NAMALWA (cell line): ENCODE results near the gene KDR.

Experiments
- DNase-seq: peaks from one replicate; pipeline ENCODE4 v3.0.0-alpha.2; 2015; ENCODE audit warnings: low spot score

KDR gene

DNA sequence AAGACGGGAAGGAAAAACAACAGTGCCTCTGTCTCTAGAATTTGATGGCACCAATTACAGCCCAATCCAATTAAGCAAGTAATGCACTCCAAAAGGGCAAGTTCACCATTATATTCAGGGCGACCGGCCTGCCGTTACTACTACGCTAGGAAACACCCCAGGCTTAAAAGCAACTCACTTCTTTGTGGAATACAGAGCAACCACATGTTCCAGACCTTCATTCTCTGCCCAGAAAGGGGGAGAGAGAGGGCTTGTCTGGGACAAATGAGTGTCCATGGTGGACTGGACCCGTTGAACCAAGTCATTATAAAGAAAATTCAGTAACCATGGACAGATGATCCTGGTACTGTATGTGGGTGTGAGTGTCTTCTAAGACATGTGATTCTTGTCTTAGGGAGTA lies 1.6 kb downstream of the KDR start:
- DNase-seq: no peak

DNA sequence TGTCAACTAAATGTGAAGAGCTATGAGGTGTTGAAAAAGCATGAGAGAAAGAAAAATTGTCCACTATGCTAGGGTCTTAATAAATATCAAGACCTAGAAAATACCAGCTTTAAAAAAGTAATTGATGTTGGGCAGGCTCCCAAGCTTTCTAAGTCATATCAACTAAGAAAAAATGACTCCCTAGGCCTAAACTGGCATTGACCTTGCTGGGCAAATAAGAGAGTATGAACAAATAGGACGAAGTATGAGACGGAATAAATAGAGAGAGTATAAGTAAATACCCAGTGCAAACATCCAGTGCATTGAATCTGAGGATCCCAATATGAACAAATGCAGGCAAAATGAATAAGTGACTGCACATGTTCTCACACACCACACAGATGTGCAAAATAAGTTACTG lies 3.2 kb downstream of the KDR start:
- DNase-seq: no peak

DNA sequence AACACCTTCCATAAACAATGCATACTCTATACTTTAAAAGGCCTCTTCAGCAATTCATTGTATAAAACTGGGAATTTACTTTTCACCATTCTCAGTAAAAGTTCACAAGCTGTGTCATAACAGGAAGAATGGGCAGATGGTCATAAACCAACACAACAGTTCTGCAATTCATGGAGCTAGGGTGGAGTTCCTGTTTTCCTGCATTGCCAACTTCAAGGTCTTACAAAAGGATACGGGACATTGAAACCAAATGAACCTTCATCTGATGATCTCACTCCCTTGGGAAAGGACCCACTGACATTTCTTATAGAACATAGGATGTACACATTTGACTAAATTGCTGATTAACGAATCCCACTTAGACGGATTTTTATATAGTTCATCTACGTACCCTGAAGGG lies 4.1 kb downstream of the KDR start:
- no peak for DNase-seq

DNA sequence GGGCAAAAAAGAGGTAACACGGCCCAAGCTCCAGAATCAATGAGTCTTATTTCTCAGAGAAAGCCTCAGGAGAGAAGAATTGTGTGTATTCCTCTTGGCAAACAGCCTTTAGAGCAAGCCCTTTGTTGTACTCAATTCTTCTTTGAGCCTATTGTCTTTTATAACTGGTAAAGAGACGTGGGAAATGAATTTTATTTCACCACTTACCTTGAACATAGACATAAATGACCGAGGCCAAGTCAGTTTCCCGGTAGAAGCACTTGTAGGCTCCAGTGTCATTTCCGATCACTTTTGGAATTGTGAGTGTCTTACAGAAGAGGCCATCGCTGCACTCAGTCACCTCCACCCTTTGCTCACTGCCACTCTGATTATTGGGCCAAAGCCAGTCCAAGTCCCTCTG lies 7.0 kb downstream of the KDR start:
- DNase-seq: no peak

DNA sequence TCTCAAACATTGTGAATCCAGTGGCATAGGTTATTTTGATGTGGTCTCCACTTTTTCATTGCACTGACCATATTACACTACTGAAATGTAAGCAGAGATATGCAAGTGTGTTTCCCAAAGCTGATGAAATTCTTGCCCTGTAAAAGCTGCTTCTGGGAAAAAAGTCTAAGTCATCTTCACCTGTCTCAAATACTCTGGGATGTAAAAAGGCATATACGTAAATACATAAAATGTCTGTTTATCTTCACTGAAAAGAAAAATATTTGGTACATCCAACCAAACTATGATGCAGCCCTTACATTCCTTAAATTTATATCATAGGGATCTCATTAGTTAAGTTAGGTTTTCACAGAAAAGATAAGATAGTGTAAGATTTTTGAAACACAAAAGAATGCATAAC lies 7.9 kb downstream of the KDR start:
- no peak for DNase-seq

DNA sequence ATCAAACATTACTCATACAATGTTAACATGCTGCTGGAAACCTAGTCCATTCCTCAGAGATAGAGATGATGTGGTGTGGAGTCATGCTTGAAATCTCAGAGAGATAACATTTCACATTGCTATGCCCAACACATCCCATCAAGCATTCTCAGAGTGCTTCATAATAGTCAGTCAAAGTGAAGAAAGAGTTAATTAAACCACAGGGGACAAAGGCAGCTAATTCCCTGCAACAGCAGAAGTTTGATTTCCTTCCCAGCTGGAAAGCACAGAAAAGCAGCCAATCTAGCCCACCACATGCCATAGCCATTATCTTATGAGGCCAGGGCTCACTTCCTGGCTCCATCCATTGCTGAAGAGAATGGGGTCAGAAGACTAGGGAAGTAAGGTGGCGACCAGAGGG lies 8.9 kb downstream of the KDR start:
- no peak for DNase-seq

DNA sequence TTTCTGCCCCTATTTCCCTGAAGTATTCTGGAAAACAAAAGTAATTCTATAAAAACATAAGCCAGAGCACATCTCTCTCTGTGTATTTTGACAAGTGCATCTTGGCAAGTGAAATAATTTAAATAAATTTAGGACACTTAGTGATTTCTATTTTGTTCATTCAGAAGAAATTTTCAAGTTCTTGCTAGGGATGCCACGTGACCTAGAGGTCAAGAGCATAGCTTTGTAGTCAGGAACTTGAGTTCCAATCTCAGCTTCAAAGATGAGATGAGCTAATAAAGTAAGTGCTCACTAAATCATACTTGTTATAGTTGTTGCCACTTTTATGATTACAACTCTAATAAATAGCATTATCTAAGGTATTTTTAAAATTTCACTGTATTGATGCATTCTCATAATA lies 13.8 kb downstream of the KDR start:
- DNase-seq: no peak

DNA sequence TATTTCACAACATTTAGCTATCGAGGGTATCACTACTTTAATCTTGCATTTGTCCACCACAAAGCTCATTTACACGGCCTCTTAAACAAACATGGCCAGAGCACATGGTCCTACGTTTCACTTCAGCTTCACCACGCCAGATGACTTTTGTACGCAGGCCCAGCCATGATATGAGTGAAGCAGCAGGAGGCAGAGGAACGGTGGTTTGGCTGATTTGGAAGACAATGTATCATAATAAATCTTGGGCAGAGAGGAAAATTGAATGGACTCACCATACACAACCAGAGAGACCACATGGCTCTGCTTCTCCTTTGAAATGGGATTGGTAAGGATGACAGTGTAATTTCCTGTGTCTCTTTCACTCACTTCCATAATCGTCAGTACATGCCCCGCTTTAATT lies 15.3 kb downstream of the KDR start:
- DNase-seq: no peak

DNA sequence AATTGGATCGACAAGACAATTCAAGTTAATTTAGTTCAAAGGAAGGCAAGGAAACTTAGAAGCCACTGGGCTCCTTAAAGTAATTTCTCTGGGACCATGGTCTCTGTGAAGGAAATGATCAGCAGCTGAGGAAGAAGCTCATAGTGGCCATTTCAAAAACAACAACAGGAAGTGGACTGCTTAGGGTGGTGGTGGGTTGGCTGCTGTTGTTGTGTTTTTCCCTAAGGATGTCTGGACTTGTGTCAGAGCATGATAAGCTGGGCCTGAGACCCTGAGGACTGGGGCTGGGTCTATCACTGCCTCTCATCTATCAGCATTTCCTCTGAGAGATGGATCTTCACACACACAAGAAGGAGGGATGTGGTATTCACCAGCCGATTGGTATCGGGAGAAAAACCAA lies 18.3 kb downstream of the KDR start:
- no peak for DNase-seq

DNA sequence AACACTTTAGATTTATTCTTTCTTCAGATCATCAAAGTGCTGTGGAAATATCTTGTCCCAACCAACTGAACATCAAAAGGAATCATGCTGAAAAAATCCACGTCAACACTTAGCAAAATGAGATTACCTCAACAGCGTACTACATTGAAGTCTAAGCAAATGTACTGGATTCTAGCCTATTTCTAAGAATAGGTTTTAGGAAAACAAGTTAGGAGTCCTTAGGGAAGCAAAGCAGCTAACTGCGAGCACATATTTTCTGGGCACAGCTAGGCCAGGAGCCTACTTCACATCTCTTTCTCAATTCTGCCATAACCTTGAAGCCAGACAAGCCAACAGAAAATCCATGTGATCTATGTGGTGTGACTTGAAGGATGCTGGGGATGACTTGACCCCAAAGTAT lies 22.2 kb downstream of the KDR start:
- DNase-seq: no peak

DNA sequence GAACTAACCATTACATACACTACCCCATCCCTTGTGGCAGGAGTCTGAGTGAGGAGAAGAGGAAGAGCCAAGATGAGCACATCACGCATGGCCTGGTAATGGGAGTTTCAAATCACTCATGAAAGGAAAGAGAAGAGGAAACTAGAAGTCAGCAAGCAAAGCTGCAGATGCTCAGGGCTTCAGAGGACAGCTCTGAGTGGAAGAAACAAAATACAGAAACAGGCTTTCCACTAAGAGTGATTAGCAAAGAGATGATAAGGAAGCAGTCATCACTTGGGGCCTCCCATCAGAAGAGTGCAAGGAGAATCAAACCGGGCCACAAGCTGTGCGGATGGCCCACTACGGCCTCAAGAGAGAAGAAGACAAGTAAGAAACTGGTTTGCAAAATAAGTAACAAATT lies 25.6 kb downstream of the KDR start:
- DNase-seq: no peak

DNA sequence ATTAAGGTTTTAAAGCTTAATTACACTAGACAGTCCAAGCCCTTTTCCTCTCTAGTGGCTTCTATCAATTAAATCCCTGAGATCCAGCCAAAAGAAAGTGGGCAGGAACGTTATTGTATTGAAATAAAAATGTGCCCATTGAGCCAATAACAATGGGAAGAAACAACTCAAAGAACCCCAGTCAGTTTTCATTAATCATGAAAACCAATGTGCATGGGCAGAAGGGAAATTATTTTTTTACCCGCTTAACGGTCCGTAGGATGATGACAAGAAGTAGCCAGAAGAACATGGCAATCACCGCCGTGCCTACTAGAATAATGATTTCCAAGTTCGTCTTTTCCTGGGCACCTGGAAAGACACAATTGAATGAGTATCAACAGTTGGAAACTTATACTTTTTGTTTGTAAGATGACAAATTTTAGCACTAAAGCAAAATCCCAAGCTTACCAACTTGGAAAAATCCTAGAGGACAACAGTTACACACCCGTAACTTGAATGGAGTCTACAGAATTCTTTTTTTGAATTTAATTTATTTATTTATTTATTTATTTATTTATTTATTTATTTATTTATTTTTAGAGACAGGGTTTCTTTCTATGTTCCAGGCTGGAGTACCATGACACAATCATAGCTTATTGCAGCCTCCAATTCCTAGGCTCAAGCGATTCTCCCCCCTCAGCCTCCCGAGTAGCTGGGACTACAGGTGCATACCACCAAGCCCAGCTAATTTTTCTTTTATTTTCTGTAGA lies 26.8 kb downstream of the KDR start:
- DNase-seq: no peak

DNA sequence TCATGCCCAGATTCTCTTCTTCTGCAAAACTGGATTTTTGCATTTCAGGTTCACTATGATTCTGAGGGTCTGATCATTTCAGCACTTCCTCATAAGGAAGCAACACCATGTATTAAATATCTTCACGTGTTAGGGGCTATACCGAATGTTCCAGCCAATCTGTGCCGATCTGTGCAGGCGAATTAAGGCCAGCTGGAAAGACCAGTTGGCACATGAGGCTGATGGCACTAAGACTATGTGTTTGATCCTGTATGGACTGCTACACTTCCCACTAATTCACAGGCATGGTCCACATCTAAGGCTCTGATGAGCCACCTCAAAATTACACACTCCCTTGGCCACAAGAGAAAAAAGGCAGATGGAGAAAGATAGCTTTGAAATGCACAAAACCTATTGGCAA lies 28.8 kb downstream of the KDR start:
- DNase-seq: no peak

DNA sequence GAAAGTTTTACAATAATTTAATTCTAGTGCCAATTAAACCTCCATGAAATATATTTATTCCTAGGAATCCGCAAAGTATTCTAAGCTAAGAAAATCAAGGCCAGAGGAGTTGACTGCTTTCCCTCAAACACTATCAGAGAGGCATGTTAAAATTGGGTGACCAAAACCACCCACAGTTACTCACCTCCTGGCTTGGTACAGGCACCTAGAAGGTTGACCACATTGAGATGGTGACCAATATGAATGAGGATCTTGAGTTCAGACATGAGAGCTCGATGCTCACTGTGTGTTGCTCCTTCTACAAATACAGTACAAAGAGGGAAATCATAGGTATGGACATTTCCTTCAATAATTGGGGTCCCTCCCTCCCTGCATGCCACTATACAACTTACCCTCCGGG lies 29.4 kb downstream of the KDR start:
- no peak for DNase-seq

DNA sequence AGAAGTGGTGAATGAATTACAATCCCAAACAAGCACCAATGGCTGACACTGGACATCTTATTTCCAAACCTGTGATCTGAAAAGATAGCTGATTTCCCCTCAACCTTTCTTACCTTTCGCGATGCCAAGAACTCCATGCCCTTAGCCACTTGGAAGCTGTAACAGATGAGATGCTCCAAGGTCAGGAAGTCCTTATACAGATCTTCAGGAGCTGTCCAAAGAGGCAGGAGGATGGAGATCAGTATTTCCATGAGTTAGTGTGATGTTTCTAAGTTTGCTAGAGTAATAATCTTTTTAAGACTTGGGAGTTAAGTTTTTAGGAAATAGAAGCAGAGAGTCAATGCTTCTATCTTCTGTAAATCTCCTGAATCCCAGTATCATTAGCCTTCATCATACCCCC lies 32.9 kb downstream of the KDR start:
- DNase-seq: no peak

DNA sequence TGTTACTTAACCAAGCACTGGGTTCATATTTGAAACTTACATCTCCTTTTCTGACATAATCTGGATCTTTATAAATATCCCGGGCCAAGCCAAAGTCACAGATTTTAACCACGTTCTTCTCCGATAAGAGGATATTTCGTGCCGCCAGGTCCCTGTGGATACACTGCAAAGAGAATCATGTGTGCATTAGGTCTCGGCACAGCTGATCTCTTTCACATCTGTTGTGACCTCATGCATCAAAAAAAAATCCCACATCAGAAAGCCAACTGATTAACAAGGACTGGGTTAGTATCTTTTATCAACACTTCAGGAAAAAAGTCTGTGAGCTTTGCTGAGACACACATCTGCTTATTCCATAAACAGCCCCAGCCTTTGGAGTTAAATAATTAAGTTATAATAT lies 35.5 kb downstream of the KDR start:
- DNase-seq: no peak

DNA sequence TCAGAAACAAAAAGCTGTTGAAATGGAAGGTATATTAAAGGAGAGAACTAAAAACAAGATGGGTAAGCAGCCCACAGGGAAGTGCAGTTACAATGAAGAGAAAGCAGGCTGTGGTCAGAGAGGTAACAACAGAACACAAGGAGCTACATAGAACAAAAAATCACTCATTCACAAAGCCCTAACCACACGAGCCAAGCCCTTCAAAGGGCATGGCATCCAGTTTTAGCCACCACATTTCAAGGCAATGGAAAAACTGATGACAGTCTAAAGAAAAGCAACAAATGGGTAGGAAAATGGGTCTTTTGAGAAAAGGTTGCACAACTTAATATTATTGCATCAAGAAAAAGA lies 37.5 kb downstream of the KDR start:
- no peak for DNase-seq

DNA sequence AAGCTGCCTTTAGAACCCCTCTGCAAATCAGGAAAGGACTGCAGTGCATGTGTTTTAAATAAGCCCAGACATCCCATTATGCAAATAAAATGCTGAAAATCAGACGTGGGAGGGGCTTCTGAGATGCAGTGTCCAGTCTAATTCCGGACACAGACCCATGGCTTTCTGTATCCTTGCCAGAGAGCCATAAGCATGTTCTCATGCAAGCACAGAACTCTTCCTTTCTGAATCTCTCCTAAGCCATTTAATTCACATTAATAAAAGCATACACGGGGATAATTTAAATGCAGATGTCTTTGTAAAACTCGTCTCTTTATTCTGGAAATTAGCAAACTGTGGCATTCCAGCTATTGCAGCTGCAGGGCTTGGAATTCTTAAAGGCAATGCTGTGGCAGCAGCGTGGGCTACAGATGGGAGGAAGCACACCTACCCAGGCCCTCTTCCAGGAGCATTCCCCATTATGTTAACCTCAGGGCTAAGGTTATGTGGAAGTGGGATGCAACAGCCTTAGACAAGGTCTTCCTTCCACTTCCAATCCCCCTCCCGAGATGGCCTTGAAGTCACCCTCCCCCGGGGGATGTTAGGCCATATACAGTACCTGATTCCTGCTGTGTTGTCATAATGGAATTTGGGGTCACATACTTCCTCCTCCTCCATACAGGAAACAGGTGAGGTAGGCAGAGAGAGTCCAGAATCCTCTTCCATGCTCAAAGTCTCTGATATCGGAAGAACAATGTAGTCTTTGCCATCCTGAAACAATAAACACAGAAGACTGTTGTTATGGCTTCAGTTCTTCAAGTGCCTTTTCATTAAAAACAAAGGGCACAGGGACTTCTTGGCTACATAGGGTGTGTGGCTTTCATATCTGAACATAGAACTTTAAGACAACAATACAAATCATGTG lies 38.1 kb downstream of the KDR start:
- DNase-seq: no peak

DNA sequence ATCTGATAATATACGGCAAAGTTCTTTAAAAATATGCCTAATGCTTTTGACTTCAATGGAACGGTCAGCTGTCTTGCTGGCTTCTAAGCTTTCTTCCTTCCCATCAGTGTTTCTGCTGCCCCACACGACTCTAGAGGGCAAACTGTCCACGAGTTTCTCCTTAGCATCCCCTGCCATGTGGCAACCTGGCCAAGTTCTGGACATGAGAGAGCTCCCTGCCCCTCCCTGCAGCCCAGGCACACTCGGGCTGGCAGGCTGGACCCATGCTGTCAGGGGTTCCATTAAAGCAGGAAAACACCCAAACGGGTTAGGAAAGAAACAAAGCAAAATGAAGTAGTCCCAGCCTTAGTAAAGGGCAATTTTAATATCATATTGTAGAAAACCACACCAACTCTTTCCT lies 38.8 kb downstream of the KDR start:
- no peak for DNase-seq

DNA sequence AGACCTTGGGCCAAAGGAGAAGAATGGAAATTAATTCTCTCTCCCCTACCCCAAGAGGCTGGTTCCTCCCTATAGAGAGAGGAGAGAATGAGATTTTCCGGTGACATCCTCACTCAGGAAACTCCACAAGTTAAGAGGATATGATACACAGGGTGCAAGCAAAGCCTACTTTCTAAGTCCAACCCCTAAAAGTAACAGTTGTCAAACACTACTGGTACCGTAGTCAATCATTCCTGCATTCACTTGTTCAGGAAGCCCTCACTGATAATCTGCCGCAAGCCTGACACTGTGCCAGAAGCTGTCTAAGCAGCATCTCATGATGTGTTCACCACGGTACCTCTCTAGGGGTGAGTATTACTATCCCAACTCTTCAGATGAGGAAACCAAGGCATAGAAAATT lies 41.7 kb downstream of the KDR start:
- DNase-seq: no peak

DNA sequence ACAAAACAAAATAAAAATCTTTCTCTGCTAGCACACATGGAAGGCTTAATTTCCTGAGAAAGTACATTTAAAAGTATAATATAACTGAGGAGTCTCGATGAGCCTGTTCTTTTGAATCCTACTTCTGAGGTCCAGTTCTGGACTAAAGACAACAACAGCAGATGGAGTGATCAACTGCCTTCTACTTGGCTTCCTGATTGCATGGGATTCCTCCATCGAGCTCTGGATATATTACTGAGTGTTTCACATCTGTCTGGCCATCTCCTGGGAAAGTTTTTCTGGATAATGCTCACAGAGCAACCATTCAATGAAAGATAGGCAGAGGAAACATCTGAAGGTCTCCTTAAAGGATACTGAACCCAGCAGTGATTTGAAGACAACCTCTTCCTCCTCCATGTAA lies 42.6 kb downstream of the KDR start:
- no peak for DNase-seq

DNA sequence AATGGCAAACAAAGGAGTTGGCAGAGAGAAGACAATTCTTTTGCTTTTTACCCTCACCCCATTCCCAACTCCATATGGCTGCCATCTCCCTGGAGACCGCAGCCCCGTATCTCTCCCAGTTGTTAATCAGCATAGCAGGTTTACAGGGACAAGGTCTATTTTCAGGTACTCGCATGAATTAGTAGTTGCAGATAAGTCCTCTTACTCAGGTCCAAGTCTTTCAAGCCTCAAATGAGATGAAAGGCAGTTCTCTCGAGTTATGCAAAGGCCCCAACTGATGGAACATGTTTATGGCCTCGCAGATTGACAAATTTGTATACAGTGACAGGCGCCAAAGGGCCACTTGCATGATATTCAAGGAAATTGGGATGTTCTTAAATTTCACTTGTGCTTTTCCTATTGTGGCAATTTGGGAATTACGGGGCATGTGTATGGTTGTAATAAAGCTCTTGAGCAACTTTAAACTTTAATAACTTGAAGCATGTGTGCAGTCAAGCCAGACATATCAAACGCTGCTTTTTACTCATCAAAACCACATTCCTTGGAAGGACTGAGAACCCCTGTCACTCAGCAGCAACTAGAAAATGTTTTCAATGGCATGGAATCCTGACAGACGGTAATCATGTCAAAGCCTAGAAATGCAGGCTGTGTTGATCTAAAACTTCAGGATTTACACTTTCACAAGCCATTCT lies 45.1 kb downstream of the KDR start:
- DNase-seq: no peak

DNA sequence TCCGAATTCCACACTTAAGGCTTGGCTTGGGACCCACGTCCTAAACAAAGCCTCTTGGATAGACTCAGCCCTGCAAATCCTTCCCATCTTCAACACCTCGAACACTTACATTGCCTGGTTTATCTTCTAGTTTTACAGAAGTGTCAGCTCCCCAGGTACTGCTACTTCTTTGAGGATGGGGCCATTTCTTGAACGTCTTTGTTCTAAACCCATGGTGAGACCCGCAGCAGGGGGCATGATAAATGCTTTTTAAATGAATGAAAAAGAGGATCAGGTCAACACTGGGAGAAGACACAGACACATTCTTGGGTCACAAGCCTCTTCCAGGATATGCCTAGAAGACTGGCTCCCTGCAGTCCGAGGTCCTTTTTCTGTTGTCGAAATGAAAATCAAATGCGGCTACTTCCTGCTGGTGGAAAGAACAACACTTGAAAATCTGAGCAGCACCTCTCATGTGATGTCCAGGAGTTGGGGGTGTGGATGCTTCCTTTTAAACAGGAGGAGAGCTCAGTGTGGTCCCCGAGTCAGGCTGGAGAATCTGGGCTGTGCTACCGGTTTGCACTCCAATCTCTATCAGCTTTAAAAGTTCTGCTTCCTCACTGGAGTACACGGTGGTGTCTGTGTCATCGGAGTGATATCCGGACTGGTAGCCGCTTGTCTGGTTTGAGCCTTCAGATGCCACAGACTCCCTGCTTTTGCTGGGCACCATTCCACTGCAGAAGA lies 45.8 kb downstream of the KDR start:
- no peak for DNase-seq
